ENCODE data around the gene MAP3K14. TPM values are rescaled to one million over a fixed set of nuclear protein-coding genes. Genes with fewer than 3 reads are reported as not detected.
"Not testable (repeated sequence)": the region's sequence is repeated elsewhere in the genome, so short reads cannot be mapped to it uniquely, and the experiment has no call there.

Gene MAP3K14
- total RNA-seq, 2 donors from 2014 or later = 6.5 to 9.9 TPM

- no peak for DNase-seq
- ATAC-seq = no peak
- Histone ChIP-seq H3K36me3 (replicated peaks in 1 of 2; ENCODE audit: insufficient read depth in 1 of 2, low read depth in 2 of 2) (no peaks in the 10 kb centered on the region), H3K4me3 (no peak overlapping the region), H3K27ac (peak overlapping the region in 3 of 4 donors; percentile 92 to 96 (median 94)), H3K9me3 (no peaks in the 10 kb centered on the region), H3K4me1 (peaks cover 70% of the 10 kb centered on the region), H3K27me3 (no peaks in the 10 kb centered on the region)
- WGBS, 2 donors = 46 to 50% methylated on average over 4 of the region's 4 CpGs
- intact Hi-C loops (cut with DNase I) = no loop called here
- TF ChIP-seq POLR2A (IDR thresholded peaks at IDR 0.05) = no peak
- no peak for TF ChIP-seq CTCF (IDR thresholded peaks at IDR 0.05)
Measured at GRCh38 chr17:45306094-45306493, 10.7 kb downstream of the MAP3K14 start.

GRCh38 chr17:45305530-45306087, 11.2 kb downstream of the MAP3K14 start:
- intact Hi-C loops (cut with DNase I) = no loop called here
- no peaks in the 10 kb centered on the region for H3K36me3 ChIP-seq (replicated peaks in 1 of 2; ENCODE audit: insufficient read depth in 1 of 2, low read depth in 2 of 2)
- peak overlapping the region in 2 of 4 donors; percentile 94 to 96 for H3K27ac ChIP-seq
- DNase-seq (no peak), ATAC-seq (no peak)
- TF ChIP-seq POLR2A (IDR thresholded peaks at IDR 0.05) = no peak
- TF ChIP-seq CTCF (IDR thresholded peaks at IDR 0.05) = no peak
- peaks cover 68% of the 10 kb centered on the region for H3K4me1 ChIP-seq
- no peaks in the 10 kb centered on the region for H3K27me3 ChIP-seq
- H3K9me3 ChIP-seq = no peaks in the 10 kb centered on the region
- no peak overlapping the region for H3K4me3 ChIP-seq
- WGBS, 2 donors = 86 to 87% methylated on average over 3 of the region's 3 CpGs

GRCh38 chr17:45302649-45303173, 14.1 kb downstream of the MAP3K14 start:
- H3K4me3 ChIP-seq = no peak overlapping the region
- H3K4me1 ChIP-seq = peaks cover 64% of the 10 kb centered on the region
- H3K27ac ChIP-seq = peak overlapping the region in 2 of 4 donors; percentile 34 to 56
- no peaks in the 10 kb centered on the region for H3K36me3 ChIP-seq (replicated peaks in 1 of 2; ENCODE audit: insufficient read depth in 1 of 2, low read depth in 2 of 2)
- ATAC-seq (no peak), DNase-seq (no peak)
- no peak for TF ChIP-seq CTCF (IDR thresholded peaks at IDR 0.05)
- no peak for TF ChIP-seq POLR2A (IDR thresholded peaks at IDR 0.05)
- no peaks in the 10 kb centered on the region for H3K9me3 ChIP-seq
- WGBS, 2 donors = 73 to 93% methylated on average over 10 of the region's 10 CpGs
- intact Hi-C loops (cut with DNase I) = no loop called here
- no peaks in the 10 kb centered on the region for H3K27me3 ChIP-seq

- not testable (repeated sequence) for H3K4me3 ChIP-seq
- WGBS, 2 donors = 91% methylated on average over 9 of the region's 9 CpGs
Measured at GRCh38 chr17:45302220-45302619, 14.6 kb downstream of the MAP3K14 start.

GRCh38 chr17:45301674-45302073, 15.1 kb downstream of the MAP3K14 start:
- Histone ChIP-seq H3K27me3 (no peaks in the 10 kb centered on the region), H3K27ac (no peak overlapping the region), H3K36me3 (replicated peaks in 1 of 2; ENCODE audit: insufficient read depth in 1 of 2, low read depth in 2 of 2) (no peaks in the 10 kb centered on the region), H3K4me3 (no peak overlapping the region), H3K9me3 (no peaks in the 10 kb centered on the region), H3K4me1 (peaks cover 63% of the 10 kb centered on the region)
- TF ChIP-seq CTCF (IDR thresholded peaks at IDR 0.05) (no peak), POLR2A (IDR thresholded peaks at IDR 0.05) (no peak)
- 90 to 95% methylated on average over 4 of the region's 4 CpGs for WGBS, 2 donors
- intact Hi-C loops (cut with DNase I) = no loop called here
- DNase-seq (no peak), ATAC-seq (no peak)

More at GRCh38 chr17:45302220-45302619, 14.6 kb downstream of the MAP3K14 start:
- DNase-seq; H3K36me3 ChIP-seq (replicated peaks in 1 of 2; ENCODE audit: insufficient read depth in 1 of 2, low read depth in 2 of 2); H3K27me3 ChIP-seq; intact Hi-C loops (cut with DNase I); ATAC-seq; H3K9me3 ChIP-seq: not testable (repeated sequence)
- H3K4me1 ChIP-seq = peaks cover 62% of the 10 kb centered on the region
- peak overlapping the region in 2 of 4 donors; percentile 34 to 56 for H3K27ac ChIP-seq
